NK-92 treated with Interleukin-12 subunit alpha and Interleukin-12 subunit beta, amount 100 ng/mL, for 24 hours (cell line): Measurements from ENCODE around the gene ANKRD11.
"Not testable (repeated sequence)": the region's sequence is repeated elsewhere in the genome, so short reads cannot be mapped to it uniquely, and the experiment has no call there.

Source experiments
- DNase-seq: peaks from one replicate; lab custom pipeline; 2025; lab: John Stamatoyannopoulos, UW

Gene ANKRD11

GRCh38 chr16:89280546-89281188 lies 209.7 kb downstream of the ANKRD11 start:
- no peak for DNase-seq

- no peak for DNase-seq
Observed at GRCh38 chr16:89279666-89280481, 210.5 kb downstream of the ANKRD11 start.

- DNase-seq = no peak
Observed at GRCh38 chr16:89278441-89279240, 211.7 kb downstream of the ANKRD11 start.

GRCh38 chr16:89277641-89278341 lies 212.6 kb downstream of the ANKRD11 start:
- no peak for DNase-seq

- no peak for DNase-seq
Observed at GRCh38 chr16:89277049-89277448, 213.3 kb downstream of the ANKRD11 start.

GRCh38 chr16:89275837-89276720 lies 214.3 kb downstream of the ANKRD11 start:
- no peak for DNase-seq

GRCh38 chr16:89275284-89275584 lies 215.1 kb downstream of the ANKRD11 start:
- no peak for DNase-seq

GRCh38 chr16:89274561-89275283 lies 215.6 kb downstream of the ANKRD11 start:
- DNase-seq = no peak

GRCh38 chr16:89273741-89274472 lies 216.5 kb downstream of the ANKRD11 start:
- no peak for DNase-seq

GRCh38 chr16:89272631-89273030 lies 217.7 kb downstream of the ANKRD11 start:
- DNase-seq = no peak

GRCh38 chr16:89270666-89271345 lies 219.6 kb downstream of the ANKRD11 start:
- DNase-seq = no peak

GRCh38 chr16:89269805-89270665 lies 220.3 kb downstream of the ANKRD11 start:
- DNase-seq = no peak

- DNase-seq = no peak
Observed at GRCh38 chr16:89268987-89269735, 221.2 kb downstream of the ANKRD11 start.

- no peak for DNase-seq
Observed at GRCh38 chr16:89268585-89268984, 221.8 kb downstream of the ANKRD11 start.

GRCh38 chr16:89267746-89268145 lies 222.6 kb downstream of the ANKRD11 start:
- DNase-seq = not testable (repeated sequence)

GRCh38 chr16:89266521-89267134 lies 223.7 kb downstream of the ANKRD11 start:
- DNase-seq = no peak

GRCh38 chr16:89265647-89266046 lies 224.7 kb downstream of the ANKRD11 start:
- DNase-seq = no peak
